GM12872 (cell line): ENCODE data around the gene ATP2A1.

Experiments
- TF ChIP-seq, protein P1 (sequence below): IDR thresholded peaks from 3 replicates; pipeline ENCODE4 v1.5.1; 2011; ENCODE audit warnings: low read depth, mild to moderate bottlenecking, low read length, moderate library complexity; ENCODE audit not compliant: insufficient read depth

Gene ATP2A1

DNA sequence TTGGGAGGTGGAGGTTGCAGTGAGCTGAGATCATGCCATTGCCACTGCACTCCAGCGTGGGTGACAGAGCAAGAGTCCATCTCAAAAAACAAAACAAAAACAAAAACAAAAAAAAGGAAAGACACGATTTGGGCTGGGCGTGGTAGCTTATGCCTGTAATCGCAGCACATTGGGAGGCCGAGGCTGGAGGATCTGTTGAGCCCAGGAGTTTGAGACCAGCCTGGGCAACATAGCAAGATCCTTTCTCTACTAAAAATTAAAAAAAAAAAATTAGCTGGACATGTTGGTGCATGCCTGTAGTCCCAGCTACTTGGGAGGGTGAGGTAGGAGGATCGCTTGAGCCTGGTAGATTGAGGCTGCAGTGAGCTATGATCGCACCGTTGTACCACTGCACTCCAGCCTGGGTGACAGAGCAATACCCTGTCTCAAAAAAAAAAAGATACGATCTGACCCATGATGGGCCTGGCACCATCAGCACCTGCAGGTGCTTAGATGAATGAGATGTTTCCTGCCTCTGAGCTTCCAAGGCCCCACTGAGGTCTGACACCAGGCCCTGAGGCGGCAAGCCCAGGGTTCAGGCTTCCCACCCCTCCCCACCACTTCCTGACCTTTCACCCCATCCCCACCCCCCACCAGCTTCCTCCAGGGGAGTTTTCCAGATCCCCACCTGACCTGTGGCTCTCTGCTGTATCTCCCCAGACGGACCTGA, 21.7 kb downstream of the ATP2A1 start:
- TF ChIP-seq, protein P1, sequence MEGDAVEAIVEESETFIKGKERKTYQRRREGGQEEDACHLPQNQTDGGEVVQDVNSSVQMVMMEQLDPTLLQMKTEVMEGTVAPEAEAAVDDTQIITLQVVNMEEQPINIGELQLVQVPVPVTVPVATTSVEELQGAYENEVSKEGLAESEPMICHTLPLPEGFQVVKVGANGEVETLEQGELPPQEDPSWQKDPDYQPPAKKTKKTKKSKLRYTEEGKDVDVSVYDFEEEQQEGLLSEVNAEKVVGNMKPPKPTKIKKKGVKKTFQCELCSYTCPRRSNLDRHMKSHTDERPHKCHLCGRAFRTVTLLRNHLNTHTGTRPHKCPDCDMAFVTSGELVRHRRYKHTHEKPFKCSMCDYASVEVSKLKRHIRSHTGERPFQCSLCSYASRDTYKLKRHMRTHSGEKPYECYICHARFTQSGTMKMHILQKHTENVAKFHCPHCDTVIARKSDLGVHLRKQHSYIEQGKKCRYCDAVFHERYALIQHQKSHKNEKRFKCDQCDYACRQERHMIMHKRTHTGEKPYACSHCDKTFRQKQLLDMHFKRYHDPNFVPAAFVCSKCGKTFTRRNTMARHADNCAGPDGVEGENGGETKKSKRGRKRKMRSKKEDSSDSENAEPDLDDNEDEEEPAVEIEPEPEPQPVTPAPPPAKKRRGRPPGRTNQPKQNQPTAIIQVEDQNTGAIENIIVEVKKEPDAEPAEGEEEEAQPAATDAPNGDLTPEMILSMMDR: no peak

DNA sequence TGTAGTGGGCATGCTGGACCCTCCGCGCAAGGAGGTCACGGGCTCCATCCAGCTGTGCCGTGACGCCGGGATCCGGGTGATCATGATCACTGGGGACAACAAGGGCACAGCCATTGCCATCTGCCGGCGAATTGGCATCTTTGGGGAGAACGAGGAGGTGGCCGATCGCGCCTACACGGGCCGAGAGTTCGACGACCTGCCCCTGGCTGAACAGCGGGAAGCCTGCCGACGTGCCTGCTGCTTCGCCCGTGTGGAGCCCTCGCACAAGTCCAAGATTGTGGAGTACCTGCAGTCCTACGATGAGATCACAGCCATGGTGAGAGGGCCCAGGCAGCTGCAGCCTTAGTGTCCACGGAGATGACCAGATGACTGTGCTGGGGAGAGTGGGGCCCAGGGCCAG, 22.3 kb downstream of the ATP2A1 start:
- TF ChIP-seq, protein P1: no peak

GRCh38 chr16:28901862-28902261, 23.6 kb downstream of the ATP2A1 start:
- TF ChIP-seq, protein P1: no peak

- TF ChIP-seq, protein P1: no peak
These were observed 24.6 kb downstream of the ATP2A1 start for GRCh38 chr16:28902909-28903308.

DNA sequence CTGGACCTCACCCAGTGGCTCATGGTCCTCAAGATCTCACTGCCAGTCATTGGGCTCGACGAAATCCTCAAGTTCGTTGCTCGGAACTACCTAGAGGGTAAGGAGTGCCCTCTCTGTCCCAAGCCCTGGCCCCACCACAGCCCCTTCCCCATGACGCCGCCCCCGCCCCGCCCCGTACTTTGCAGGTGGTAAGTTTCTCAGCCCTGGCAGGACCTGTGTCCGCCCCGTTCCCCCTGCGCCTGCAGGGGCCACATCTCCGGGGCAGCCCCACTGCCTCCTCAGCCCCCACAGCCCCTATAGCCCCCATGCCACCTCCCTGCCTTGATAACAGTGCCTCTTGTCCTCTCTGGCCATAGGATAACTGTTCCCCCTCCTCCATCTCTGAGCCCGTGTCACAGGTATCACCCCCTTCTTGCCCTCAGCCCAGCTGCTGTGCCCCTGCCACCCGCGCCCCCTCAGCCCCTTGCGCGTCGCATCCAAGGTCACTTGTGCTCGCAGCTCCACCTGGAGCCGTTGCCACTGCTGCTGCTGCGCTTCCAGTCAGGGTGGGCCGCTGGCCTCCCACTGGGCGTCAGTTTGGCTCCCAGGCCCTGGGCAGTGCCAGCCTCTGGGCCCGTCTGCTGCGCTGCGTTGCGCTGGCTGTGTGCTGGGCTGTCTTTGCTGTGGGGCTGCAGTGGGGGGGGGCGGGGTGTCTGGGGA, 25.2 kb downstream of the ATP2A1 start:
- TF ChIP-seq, protein P1: no peak

DNA sequence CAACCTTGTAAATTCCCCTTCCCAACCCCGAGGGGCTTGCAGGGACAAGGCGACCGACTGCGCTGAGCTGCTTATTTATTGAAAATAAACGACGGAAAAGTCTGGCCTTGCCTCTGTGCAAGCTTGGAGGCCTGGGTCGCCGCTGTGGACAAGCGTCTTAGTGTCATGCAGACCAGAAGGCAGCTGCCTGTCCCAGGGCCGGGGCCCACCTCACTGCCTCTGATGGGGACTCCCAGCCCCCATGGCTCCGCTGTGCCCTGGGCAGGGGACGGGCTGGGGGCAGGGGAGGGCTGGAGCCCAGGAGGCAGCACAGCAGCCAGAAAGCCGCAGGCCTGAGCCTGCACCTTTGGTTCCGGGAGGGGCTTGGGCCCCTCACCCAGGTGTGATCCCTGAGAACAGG, 26.1 kb downstream of the ATP2A1 start:
- TF ChIP-seq, protein P1: no peak

- TF ChIP-seq, protein P1: no peak
These were observed 26.5 kb downstream of the ATP2A1 start for GRCh38 chr16:28904828-28905227.
